HEK293 (cell line): ENCODE measurements around the gene HDHD5.

Source experiments
- GLIS2 ChIP-seq: fragments of 450-650 bp; formaldehyde crosslinking; IDR thresholded peaks from 2 replicates; pipeline ENCODE4 v1.5.1; 2016; ENCODE audit warnings: missing biosample characterization, missing genetic modification characterization
- PATZ1 ChIP-seq: fragments of 450-650 bp; formaldehyde crosslinking; IDR thresholded peaks from 2 replicates; pipeline ENCODE4 v1.5.1; 2016; ENCODE audit warnings: missing biosample characterization, missing genetic modification characterization
- TRIM28 ChIP-seq: IDR thresholded peaks from 2 replicates; pipeline ENCODE4 v1.6.1; 2011; ENCODE audit warnings: low read length, control low read depth, borderline replicate concordance
- YY2 ChIP-seq: fragments of 450-650 bp; formaldehyde crosslinking; IDR thresholded peaks from 2 replicates; pipeline ENCODE4 v1.5.1; 2016; ENCODE audit warnings: missing biosample characterization, missing genetic modification characterization
- ZBTB10 ChIP-seq: fragments of 450-650 bp; formaldehyde crosslinking; IDR thresholded peaks from 2 replicates; pipeline ENCODE4 v1.5.1; 2016; ENCODE audit warnings: missing biosample characterization, missing genetic modification characterization
- ZBTB20 ChIP-seq: fragments of 450-650 bp; formaldehyde crosslinking; IDR thresholded peaks from 2 replicates; pipeline ENCODE4 v1.5.1; 2016; ENCODE audit warnings: missing biosample characterization, missing genetic modification characterization
- ZBTB48 ChIP-seq: fragments of 450-650 bp; formaldehyde crosslinking; IDR thresholded peaks from 2 replicates; pipeline ENCODE4 v1.5.1; 2016; ENCODE audit warnings: missing biosample characterization, missing genetic modification characterization
- ZBTB7A ChIP-seq: fragments of 450-650 bp; formaldehyde crosslinking; IDR thresholded peaks from 2 replicates; pipeline ENCODE4 v1.5.1; 2016; ENCODE audit warnings: low read depth, missing biosample characterization, missing genetic modification characterization
- ZBTB8A ChIP-seq: fragments of 450-650 bp; formaldehyde crosslinking; IDR thresholded peaks from 2 replicates; pipeline ENCODE4 v1.5.1; 2016; ENCODE audit warnings: missing biosample characterization, missing genetic modification characterization
- ZIC2 ChIP-seq: fragments of 450-650 bp; formaldehyde crosslinking; IDR thresholded peaks from 2 replicates; pipeline ENCODE4 v1.5.1; 2016; ENCODE audit warnings: missing biosample characterization, missing genetic modification characterization
- ZNF112 ChIP-seq: fragments of 450-650 bp; formaldehyde crosslinking; IDR thresholded peaks from 2 replicates; pipeline ENCODE4 v1.5.0; 2017; ENCODE audit warnings: missing biosample characterization, missing genetic modification characterization
- ZNF121 ChIP-seq: fragments of 450-650 bp; formaldehyde crosslinking; IDR thresholded peaks from 2 replicates; pipeline ENCODE4 v1.5.1; 2016; ENCODE audit warnings: missing biosample characterization, missing genetic modification characterization
- ZNF19 ChIP-seq: fragments of 450-650 bp; formaldehyde crosslinking; IDR thresholded peaks from 2 replicates; pipeline ENCODE4; 2016; ENCODE audit warnings: missing biosample characterization, missing genetic modification characterization, low read depth
- ZNF394 ChIP-seq: fragments of 450-650 bp; formaldehyde crosslinking; IDR thresholded peaks from 2 replicates; pipeline ENCODE4 v1.5.1; 2016; ENCODE audit warnings: missing biosample characterization, missing genetic modification characterization, mild to moderate bottlenecking, moderate library complexity, borderline replicate concordance
- ZNF398 ChIP-seq: fragments of 450-650 bp; formaldehyde crosslinking; IDR thresholded peaks from 2 replicates; pipeline ENCODE4 v1.5.1; 2017; ENCODE audit warnings: missing biosample characterization, missing genetic modification characterization
- ZNF433 ChIP-seq: fragments of 450-650 bp; formaldehyde crosslinking; IDR thresholded peaks from 2 replicates; pipeline ENCODE4 v1.5.1; 2016; ENCODE audit warnings: missing biosample characterization, missing genetic modification characterization, low read depth
- ZNF510 ChIP-seq: fragments of 450-650 bp; formaldehyde crosslinking; IDR thresholded peaks from 2 replicates; pipeline ENCODE4 v1.5.1; 2018; ENCODE audit warnings: mild to moderate bottlenecking, missing genetic modification characterization, missing biosample characterization; ENCODE audit not compliant: insufficient replicate concordance
- ZNF549 ChIP-seq: fragments of 450-650 bp; IDR thresholded peaks from 2 replicates; pipeline ENCODE4 v1.5.1; 2018; ENCODE audit warnings: missing biosample characterization, missing genetic modification characterization, mild to moderate bottlenecking, inconsistent platforms, moderate library complexity
- ZNF560 ChIP-seq: fragments of 450-650 bp; formaldehyde crosslinking; IDR thresholded peaks from 2 replicates; pipeline ENCODE4 v1.5.1; 2017; ENCODE audit warnings: missing biosample characterization, missing genetic modification characterization, borderline replicate concordance
- ZNF585B ChIP-seq: fragments of 450-650 bp; formaldehyde crosslinking; IDR thresholded peaks from 2 replicates; pipeline ENCODE4 v1.5.1; 2016; ENCODE audit warnings: missing biosample characterization, missing genetic modification characterization
- ZNF600 ChIP-seq: fragments of 450-650 bp; formaldehyde crosslinking; IDR thresholded peaks from 2 replicates; pipeline ENCODE4 v1.5.1; 2016; ENCODE audit warnings: missing biosample characterization, missing genetic modification characterization
- ZNF621 ChIP-seq: fragments of 450-650 bp; formaldehyde crosslinking; IDR thresholded peaks from 2 replicates; pipeline ENCODE4 v1.5.1; 2017; ENCODE audit warnings: missing biosample characterization, missing genetic modification characterization
- ZNF645 ChIP-seq: fragments of 450-650 bp; formaldehyde crosslinking; IDR thresholded peaks from 2 replicates; pipeline ENCODE4; 2016; ENCODE audit warnings: missing biosample characterization, missing genetic modification characterization
- ZNF658 ChIP-seq: fragments of 450-650 bp; formaldehyde crosslinking; IDR thresholded peaks from 2 replicates; pipeline ENCODE4; 2016; ENCODE audit warnings: missing biosample characterization, missing genetic modification characterization
- ZNF660 ChIP-seq: fragments of 450-650 bp; IDR thresholded peaks from 2 replicates; pipeline ENCODE4 v1.5.1; 2018; ENCODE audit warnings: missing biosample characterization, mild to moderate bottlenecking, missing genetic modification characterization
- ZNF777 ChIP-seq: fragments of 450-650 bp; formaldehyde crosslinking; IDR thresholded peaks from 2 replicates; pipeline ENCODE4 v1.5.1; 2017; ENCODE audit warnings: missing biosample characterization, missing genetic modification characterization, borderline replicate concordance
- ZNF830 ChIP-seq: fragments of 450-650 bp; IDR thresholded peaks from 2 replicates; pipeline ENCODE4 v1.5.0; 2018; ENCODE audit warnings: missing biosample characterization, missing genetic modification characterization, low read depth, mild to moderate bottlenecking, moderate library complexity
- ZNF837 ChIP-seq: fragments of 450-650 bp; formaldehyde crosslinking; IDR thresholded peaks from 2 replicates; pipeline ENCODE4 v1.5.1; 2016; ENCODE audit warnings: missing biosample characterization, missing genetic modification characterization
- ZNF843 ChIP-seq: fragments of 450-650 bp; formaldehyde crosslinking; IDR thresholded peaks from 2 replicates; pipeline ENCODE4 v1.5.1; 2016; ENCODE audit warnings: missing biosample characterization, missing genetic modification characterization
- TF ChIP-seq, protein P1 (sequence below): fragments of 450-650 bp; formaldehyde crosslinking; IDR thresholded peaks from 2 replicates; pipeline ENCODE4 v1.5.1; 2016; ENCODE audit warnings: missing biosample characterization, missing genetic modification characterization

Gene HDHD5

GRCh38 chr22:17121233-17122195, 37.6 kb downstream of the HDHD5 start, which contains the start of gene TMEM121B (continued):
- peak; percentile 74 for TF ChIP-seq PATZ1 (tag by site-specific recombination)
- no peak for TF ChIP-seq ZNF549
- peak; percentile 67 for TF ChIP-seq ZNF398
- no peak for TF ChIP-seq TRIM28
- no peak for TF ChIP-seq ZNF830
- peak; percentile 80 for TF ChIP-seq GLIS2 (tag by site-specific recombination)
- no peak for TF ChIP-seq ZNF510 (tag by site-specific recombination)
- TF ChIP-seq ZBTB8A (tag by site-specific recombination) = peak; percentile 72
- no peak for TF ChIP-seq ZNF843 (tag by site-specific recombination)
- TF ChIP-seq ZNF621 (tag by site-specific recombination) = no peak
- TF ChIP-seq, protein P1, sequence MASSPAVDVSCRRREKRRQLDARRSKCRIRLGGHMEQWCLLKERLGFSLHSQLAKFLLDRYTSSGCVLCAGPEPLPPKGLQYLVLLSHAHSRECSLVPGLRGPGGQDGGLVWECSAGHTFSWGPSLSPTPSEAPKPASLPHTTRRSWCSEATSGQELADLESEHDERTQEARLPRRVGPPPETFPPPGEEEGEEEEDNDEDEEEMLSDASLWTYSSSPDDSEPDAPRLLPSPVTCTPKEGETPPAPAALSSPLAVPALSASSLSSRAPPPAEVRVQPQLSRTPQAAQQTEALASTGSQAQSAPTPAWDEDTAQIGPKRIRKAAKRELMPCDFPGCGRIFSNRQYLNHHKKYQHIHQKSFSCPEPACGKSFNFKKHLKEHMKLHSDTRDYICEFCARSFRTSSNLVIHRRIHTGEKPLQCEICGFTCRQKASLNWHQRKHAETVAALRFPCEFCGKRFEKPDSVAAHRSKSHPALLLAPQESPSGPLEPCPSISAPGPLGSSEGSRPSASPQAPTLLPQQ (tag by site-specific recombination) = peak; percentile 80
- no peak for TF ChIP-seq ZNF658
- peak; percentile 51; the same call in 1 of the 2 replicates for TF ChIP-seq ZNF394 (tag by site-specific recombination)
- TF ChIP-seq ZNF560 (tag by site-specific recombination) = no peak
- peak; percentile 62; the same call in 1 of the 2 replicates for TF ChIP-seq ZBTB20 (tag by site-specific recombination)
- no peak for TF ChIP-seq ZNF645 (tag by site-specific recombination)
- TF ChIP-seq ZNF660 (tag by site-specific recombination) = no peak
- TF ChIP-seq ZNF19 (tag by site-specific recombination) = no peak
- no peak for TF ChIP-seq ZNF777 (tag by site-specific recombination)
- TF ChIP-seq ZNF585B (tag by site-specific recombination) = no peak
- TF ChIP-seq ZBTB7A (tag by site-specific recombination) = no peak
- peak; percentile 56; the same call in 1 of the 2 replicates for TF ChIP-seq ZBTB10 (tag by site-specific recombination)
- TF ChIP-seq ZNF121 = no peak
- no peak for TF ChIP-seq ZNF433 (tag by site-specific recombination)
- no peak; the same call in 1 of the 2 replicates for TF ChIP-seq ZBTB48 (tag by site-specific recombination)
- no peak for TF ChIP-seq YY2 (tag by site-specific recombination)
- peak; percentile 82 for TF ChIP-seq ZIC2 (tag by site-specific recombination)
- no peak for TF ChIP-seq ZNF837 (tag by site-specific recombination)
- no peak for TF ChIP-seq ZNF600 (tag by site-specific recombination)
- no peak for TF ChIP-seq ZNF112 (tag by site-specific recombination)
